Urinary bladder (tissue), 4 donors: ENCODE measurements around the gene CFAP410. TPM values are rescaled to one million over a fixed set of nuclear protein-coding genes. Genes with fewer than 3 reads are reported as not detected.
"Not testable (repeated sequence)": the region's sequence is repeated elsewhere in the genome, so short reads cannot be mapped to it uniquely, and the experiment has no call there.

ENCODE experiments used
- DNase-seq: peaks from one replicate; pipeline ENCODE4 v3.0.0-alpha.2; 2015; ENCODE audit errors: extremely low spot score
- H3K27ac ChIP-seq: one replicate; pipeline ENCODE4 v1.5.1; 2013; ENCODE audit warnings: low read depth, mild to moderate bottlenecking, moderate library complexity
- H3K36me3 ChIP-seq: one replicate; pipeline ENCODE4 v1.6.1; 2013; ENCODE audit warnings: mild to moderate bottlenecking, moderate library complexity; ENCODE audit not compliant: insufficient read depth
- H3K4me1 ChIP-seq: one replicate; pipeline ENCODE4 v1.6.1; 2013; ENCODE audit warnings: mild to moderate bottlenecking, moderate library complexity; ENCODE audit not compliant: insufficient read depth
- H3K4me3 ChIP-seq: one replicate; pipeline ENCODE4 v1.5.1; 2013; ENCODE audit warnings: low read depth, low read length
- WGBS: extraction: QIAGEN DNeasy Blood & Tissue Kit; methylation state at CpG from one replicate; pipeline ENCODE4 v1.1.7; 2013; 5-methylcytosine and 5-hydroxymethylcytosine counted together
- polyA plus RNA-seq: library from polyadenylated mRNA; stranded (reverse); fragments of 200-250 nt; gene quantifications from one replicate; pipeline ENCODE4 v1.2.3, GENCODE V29; 2013
- total RNA-seq: library from RNA; depleted of rRNA; stranded (reverse); fragments of >200 nt; gene quantifications from one replicate; pipeline ENCODE4 v1.2.3, GENCODE V29; 2014
- donor health status: healthy with polysubstance abuse.
- donor health status: healthy.

Gene CFAP410
- total and polyA plus RNA-seq, 2 donors: 10.1 to 43.7 TPM

GRCh38 chr21:44363278-44363677 is 24.1 kb upstream of the CFAP410 start:
- DNase-seq: no peak
- no peaks in the 10 kb centered on the region for H3K36me3 ChIP-seq
- H3K4me1 ChIP-seq: no peaks in the 10 kb centered on the region
- H3K4me3 ChIP-seq: no peak overlapping the region
- no peak overlapping the region for H3K27ac ChIP-seq
- 94% methylated on average over 1 of the region's 1 CpG for WGBS

DNA sequence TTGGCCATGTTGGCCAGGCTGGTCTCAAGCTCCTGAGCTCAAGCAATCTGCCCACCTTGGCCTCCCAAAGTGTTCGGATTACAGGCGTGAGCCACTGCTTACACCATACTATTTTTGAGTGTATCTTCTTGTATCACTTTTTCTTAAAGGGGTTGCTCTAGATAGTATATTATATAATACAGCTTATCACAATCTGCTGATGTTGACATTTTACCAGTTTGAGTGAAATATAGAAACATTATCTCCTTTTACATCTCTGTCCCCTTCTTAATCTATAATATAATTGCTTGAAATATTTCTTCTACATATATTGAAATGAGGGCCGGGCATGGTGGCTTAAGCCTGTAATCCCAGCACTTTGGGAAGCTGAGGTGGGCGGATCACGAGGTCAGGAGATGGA is 22.7 kb upstream of the CFAP410 start:
- H3K36me3 ChIP-seq, H3K4me3 ChIP-seq, H3K4me1 ChIP-seq, DNase-seq, H3K27ac ChIP-seq: not testable (repeated sequence)
- 85% methylated on average over 5 of the region's 5 CpGs for WGBS

- WGBS: 54% methylated on average over 8 of the region's 8 CpGs
- Histone ChIP-seq H3K4me3 (no peak overlapping the region), H3K4me1 (no peaks in the 10 kb centered on the region), H3K36me3 (no peaks in the 10 kb centered on the region), H3K27ac (no peak overlapping the region)
- no peak for DNase-seq
These were observed 21.0 kb upstream of the CFAP410 start for GRCh38 chr21:44360159-44360558.

DNA sequence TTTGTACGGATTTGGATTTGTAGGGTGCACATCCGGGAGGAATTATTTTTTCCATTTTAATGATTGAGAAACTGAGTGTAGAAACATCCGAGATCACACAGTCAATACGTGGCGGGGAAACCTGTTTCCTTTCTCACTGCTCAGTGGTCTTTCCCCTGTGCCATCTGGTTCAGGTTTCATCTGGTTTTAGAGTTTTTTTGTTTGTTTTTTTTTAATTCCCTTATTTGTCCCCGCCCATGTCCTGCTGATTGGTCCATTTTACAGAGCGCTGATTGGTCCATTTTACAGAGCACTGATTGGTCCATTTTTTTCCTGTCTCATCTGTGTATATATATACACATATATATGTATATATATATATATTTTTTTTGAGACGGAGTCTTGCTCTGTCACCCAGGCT is 20.2 kb upstream of the CFAP410 start:
- Histone ChIP-seq H3K4me3 (no peak overlapping the region), H3K4me1 (no peaks in the 10 kb centered on the region), H3K36me3 (no peaks in the 10 kb centered on the region), H3K27ac (no peak overlapping the region)
- 83% methylated on average over 8 of the region's 8 CpGs for WGBS
- DNase-seq: no peak

- no peak for DNase-seq
- no peaks in the 10 kb centered on the region for H3K4me1 ChIP-seq
- 75% methylated on average over 21 of the region's 21 CpGs for WGBS
- H3K27ac ChIP-seq: no peak overlapping the region
- no peaks in the 10 kb centered on the region for H3K36me3 ChIP-seq
- no peak overlapping the region for H3K4me3 ChIP-seq
These were observed 18.1 kb upstream of the CFAP410 start for GRCh38 chr21:44357064-44357837.

GRCh38 chr21:44356636-44357035 is 17.4 kb upstream of the CFAP410 start:
- DNase-seq: no peak
- no peak overlapping the region for H3K4me3 ChIP-seq
- WGBS: 87% methylated on average over 6 of the region's 6 CpGs
- H3K27ac ChIP-seq: no peak overlapping the region
- H3K4me1 ChIP-seq: no peaks in the 10 kb centered on the region
- H3K36me3 ChIP-seq: no peaks in the 10 kb centered on the region

- no peak for DNase-seq
- no peaks in the 10 kb centered on the region for H3K36me3 ChIP-seq
- 85% methylated on average over 11 of the region's 11 CpGs for WGBS
- H3K4me3 ChIP-seq: no peak overlapping the region
- H3K27ac ChIP-seq: no peak overlapping the region
- H3K4me1 ChIP-seq: no peaks in the 10 kb centered on the region
These were observed 17.0 kb upstream of the CFAP410 start for GRCh38 chr21:44356160-44356559.

DNA sequence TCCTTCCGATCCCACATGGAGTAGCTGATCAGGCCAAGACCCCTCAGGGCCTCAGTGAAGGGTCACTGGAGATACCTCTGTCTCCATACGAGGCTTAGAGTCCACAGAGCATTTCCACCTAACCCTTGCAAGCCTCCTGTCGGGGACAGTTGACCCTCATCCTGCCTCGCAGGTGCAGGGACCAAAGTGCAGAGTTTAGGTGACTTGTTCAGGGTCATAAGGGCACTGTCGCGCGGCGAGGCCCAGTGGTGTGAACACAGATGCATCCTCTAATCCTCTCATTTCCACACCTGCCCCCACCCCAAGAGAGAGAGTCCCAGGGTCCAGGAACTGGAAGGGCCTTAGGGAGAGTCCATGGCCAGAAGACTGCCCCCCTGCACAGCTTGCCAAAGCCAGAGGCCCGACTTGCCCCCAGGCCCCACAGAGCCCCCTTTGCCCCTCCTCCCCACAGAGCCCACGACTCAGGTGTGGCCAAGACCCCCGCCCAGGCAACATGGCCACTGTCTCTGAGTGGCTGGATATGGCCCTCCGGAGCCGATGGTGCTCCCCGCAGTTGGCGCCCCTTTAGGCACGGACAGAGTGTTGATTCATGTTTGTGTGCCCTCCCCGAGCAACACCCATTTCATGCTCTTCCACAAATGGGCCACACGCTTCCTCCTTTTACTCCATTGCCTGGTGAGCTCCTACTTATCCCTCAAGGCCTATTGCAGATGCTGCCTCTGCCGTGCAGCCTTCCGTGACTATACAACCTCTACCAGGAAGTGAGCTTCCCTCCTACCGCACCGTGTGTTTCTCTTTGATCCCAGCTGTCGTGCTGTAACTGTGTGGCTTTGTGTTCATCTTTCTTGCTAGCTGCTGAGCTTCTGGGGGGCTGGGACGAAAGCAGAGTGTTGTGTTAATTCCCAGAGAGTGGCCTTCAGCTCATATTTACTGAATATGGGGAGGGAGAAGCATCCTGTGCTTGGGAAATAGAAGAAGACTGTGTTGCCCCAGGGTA is 15.9 kb upstream of the CFAP410 start:
- no peak for DNase-seq
- Histone ChIP-seq H3K27ac (no peak overlapping the region), H3K4me1 (no peaks in the 10 kb centered on the region), H3K36me3 (no peaks in the 10 kb centered on the region), H3K4me3 (no peak overlapping the region)
- 80% methylated on average over 24 of the region's 24 CpGs for WGBS

GRCh38 chr21:44354001-44354405 is 14.8 kb upstream of the CFAP410 start:
- H3K4me1 ChIP-seq: no peaks in the 10 kb centered on the region
- DNase-seq: no peak
- H3K4me3 ChIP-seq: no peak overlapping the region
- H3K36me3 ChIP-seq: no peaks in the 10 kb centered on the region
- WGBS: 73% methylated on average over 8 of the region's 8 CpGs
- no peak overlapping the region for H3K27ac ChIP-seq

- no peak for DNase-seq
- no peak within 1 kb of the TSS for H3K27ac ChIP-seq
- no peak within 1 kb of the TSS for H3K4me3 ChIP-seq
- 63% methylated on average over 21 of the region's 21 CpGs for WGBS
- no peaks in the 10 kb centered on the region for H3K36me3 ChIP-seq
- no peaks in the 10 kb centered on the region for H3K4me1 ChIP-seq
These were observed 14.2 kb upstream of the CFAP410 start, which contains the start of gene TRPM2 for GRCh38 chr21:44353191-44353970. TRPM2 (plus strand) TSS chr21:44353621; CDS start chr21:44353701, 80 bp downstream.

GRCh38 chr21:44352253-44352860 is 13.2 kb upstream of the CFAP410 start:
- no peak for DNase-seq
- Histone ChIP-seq H3K27ac (no peak overlapping the region), H3K36me3 (no peaks in the 10 kb centered on the region), H3K4me3 (no peak overlapping the region), H3K4me1 (no peaks in the 10 kb centered on the region)
- WGBS: 73% methylated on average over 17 of the region's 17 CpGs

GRCh38 chr21:44351535-44352252 is 12.5 kb upstream of the CFAP410 start:
- H3K4me3 ChIP-seq: no peak overlapping the region
- no peak for DNase-seq
- no peaks in the 10 kb centered on the region for H3K4me1 ChIP-seq
- no peaks in the 10 kb centered on the region for H3K36me3 ChIP-seq
- H3K27ac ChIP-seq: no peak overlapping the region
- 82% methylated on average over 18 of the region's 18 CpGs for WGBS
